Measurements from ENCODE around the gene TAS2R3.
"Not testable (repeated sequence)": the region's sequence is repeated elsewhere in the genome, so short reads cannot be mapped to it uniquely, and the experiment has no call there.

TAS2R3 gene, protein sequence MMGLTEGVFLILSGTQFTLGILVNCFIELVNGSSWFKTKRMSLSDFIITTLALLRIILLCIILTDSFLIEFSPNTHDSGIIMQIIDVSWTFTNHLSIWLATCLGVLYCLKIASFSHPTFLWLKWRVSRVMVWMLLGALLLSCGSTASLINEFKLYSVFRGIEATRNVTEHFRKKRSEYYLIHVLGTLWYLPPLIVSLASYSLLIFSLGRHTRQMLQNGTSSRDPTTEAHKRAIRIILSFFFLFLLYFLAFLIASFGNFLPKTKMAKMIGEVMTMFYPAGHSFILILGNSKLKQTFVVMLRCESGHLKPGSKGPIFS

DNA sequence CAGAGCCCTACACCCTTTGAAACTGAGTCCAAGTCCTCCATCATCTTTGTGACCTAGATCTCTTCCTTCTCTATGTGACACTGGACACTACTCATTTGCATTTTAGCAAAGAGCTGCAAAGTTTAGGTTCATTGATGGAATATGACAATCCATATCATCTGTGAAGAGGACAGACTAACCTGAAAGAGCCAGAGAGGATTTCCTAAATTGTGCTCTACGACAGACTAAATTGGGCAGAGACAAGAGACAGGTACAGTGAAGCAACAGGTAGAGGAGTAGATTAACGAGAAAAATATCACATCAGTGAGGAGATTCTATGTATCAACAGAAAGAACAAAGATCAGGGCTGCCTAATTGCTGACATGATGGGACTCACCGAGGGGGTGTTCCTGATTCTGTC, at the start of gene TAS2R3:
Gene TAS2R3 (plus strand): TSS at position 301 of the 400 bp plus-strand sequence. CDS start 62 bp downstream, at position 363.
- DNase-seq, result no peak

DNA sequence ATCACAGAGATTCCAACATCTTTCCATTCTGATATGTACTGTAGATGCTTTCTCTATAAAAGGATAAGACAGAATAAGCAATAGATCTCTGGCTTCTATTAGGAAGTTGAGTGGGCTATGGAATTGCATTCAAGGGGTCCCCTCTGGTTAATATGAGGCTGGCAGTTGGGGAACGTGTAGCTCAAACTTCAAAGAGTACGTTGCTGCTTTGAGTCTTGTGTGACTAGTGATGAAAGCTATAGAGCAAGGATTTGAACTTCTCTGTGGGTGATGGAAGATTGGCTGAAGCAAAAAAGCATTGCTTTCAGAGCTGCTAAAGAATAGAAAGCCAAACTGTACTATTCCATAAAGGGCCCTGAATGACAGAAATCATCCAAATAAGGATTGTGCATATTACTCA, 49.3 kb upstream of the TAS2R3 start:
- no peak for DNase-seq

DNA sequence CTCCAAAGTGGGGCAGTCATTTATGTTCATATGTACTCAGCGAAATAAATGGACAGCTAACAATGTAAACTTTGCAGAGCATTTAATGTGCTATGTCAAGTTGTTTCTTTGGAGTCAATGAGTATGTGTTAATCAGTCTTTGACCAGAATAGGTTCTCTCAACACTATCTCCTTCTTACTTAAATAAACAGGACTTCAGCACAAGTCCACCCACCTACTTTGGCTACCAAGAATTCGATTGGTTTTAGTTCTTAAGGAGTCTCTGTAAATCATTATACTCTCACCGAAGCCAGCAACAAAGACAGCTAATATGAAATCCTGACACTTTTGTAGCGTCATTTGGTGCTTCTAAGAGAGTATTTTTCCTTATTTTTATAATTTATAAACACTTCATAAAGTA, 48.9 kb upstream of the TAS2R3 start:
- DNase-seq, result no peak

DNA sequence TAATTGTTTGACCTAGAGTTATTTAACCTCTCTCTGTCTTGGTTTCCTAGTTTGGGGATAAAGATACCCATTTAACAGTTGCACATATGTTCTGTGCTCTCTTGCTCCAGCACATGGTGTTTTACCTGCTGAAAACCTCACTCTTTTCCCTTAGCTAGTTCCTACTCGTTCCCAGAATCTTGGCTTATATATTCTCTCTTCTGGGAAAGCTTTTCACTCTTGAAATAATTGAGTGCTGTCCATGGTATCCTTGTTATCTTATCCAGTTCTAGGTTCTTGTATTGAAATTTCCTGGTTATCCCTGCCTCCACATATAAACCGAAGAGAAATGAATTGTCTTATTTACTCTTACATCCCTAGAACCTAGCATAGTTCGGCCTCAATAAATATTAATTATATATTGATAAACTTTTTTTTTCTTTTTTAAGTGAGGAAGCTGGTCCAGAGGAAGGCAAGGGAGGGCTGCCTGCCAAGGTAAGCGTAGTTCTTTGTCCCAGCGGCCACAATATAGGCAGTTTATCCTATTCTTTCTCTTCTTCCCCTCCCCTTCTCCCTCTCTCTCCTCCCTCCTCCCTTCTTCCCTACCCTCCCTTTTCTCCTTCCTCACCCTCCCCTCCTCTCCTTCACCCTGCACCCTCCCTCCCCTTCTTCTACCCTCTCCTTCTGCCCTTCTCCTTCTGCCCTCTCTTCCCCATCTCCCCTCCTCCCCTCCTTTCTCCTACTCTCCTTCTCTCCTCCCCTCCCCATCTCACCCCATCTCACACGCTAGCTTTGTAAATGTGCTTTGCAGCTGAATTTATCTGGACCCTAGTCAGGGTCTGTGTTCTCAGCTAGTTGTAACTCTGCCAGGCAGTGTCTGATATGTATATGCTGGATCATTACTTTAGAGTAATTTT, 47.9 kb upstream of the TAS2R3 start:
- DNase-seq, result no peak

DNA sequence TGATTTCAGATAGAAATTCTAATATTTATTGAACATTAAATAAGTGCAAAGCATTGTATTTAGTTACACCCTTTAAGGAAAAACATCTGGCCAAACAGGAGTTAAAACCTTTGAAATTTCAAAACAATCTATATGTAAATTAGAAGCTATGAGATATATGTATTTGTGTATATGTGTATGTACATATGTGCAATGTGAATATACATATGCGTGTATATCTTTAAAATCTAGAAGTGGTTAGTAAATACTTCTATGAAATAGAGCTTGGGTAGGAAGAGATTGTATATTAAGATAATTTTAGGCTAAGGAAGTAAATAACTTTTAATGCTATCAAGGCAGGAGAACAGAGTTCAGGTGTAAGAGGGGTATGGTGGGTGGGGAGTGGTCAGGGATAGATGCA, 46.4 kb upstream of the TAS2R3 start:
- DNase-seq, result no peak

DNA sequence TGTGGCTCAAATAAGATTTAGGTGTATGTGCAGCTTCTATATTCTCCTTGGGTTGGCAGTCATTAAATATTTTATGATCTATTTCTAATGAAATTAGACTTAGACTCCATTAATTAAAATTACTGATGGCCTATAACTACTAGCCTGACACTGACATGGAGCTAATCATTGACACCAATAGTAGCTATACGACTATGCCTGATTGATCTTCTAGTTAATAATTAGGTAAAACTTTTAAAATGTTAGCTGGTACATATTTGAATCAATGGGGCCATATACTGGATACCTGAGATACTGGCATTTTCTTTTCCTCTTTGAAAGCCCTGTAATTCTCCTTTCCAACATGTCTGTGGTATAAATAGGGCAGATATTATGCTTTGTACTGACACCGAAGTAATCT, 41.4 kb upstream of the TAS2R3 start:
- no peak for DNase-seq

DNA sequence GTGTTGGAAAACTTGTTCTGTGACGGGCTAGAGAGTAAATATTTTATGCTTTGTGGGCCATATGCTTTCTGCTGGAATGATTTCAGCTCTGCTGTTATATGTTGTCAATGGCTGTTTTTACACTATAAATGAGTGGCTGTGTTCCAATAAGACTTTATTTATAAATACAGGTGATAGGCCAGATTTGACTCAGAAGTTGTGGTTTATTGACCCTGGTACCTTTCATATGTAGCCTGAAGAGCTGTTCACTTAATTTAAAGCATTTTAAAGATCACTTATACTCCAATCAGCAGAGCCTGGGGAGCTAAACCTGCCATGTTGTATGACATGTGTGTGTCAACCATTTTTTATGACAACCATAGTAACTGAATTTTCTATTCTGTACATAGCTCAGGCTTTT, 34.9 kb upstream of the TAS2R3 start:
- DNase-seq, result no peak

DNA sequence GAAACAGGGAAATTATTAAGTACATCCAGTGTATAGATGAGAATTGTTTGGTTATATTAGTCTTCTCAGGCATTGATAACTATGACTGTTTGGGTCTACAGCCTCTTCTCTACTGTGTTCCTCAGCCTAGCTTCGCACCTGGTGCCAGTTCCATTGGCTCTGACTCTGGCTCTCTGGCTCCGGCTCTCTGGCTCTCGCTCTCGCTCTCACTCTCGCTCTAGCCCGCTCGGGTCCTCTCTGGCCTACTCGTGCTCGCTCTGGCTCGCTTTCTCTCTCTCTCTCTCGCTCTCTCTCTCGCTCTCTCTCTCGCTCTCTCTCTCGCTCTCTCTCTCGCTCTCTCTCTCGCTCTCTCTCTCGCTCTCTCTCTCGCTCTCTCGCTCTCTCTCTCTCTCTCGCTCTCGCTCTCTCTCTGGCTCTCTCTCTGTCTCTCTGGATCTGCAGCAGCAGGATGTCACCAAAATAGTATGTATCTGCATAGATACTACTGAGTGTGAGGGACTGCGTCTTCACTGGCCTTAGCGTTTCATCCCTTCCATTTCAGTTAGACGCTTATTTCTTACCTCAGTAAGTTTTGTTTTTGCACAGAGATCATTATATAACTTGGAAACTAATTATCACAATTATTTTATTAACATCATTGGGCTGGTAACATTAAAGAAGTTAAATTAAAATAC, 32.3 kb upstream of the TAS2R3 start:
- no peak for DNase-seq

DNA sequence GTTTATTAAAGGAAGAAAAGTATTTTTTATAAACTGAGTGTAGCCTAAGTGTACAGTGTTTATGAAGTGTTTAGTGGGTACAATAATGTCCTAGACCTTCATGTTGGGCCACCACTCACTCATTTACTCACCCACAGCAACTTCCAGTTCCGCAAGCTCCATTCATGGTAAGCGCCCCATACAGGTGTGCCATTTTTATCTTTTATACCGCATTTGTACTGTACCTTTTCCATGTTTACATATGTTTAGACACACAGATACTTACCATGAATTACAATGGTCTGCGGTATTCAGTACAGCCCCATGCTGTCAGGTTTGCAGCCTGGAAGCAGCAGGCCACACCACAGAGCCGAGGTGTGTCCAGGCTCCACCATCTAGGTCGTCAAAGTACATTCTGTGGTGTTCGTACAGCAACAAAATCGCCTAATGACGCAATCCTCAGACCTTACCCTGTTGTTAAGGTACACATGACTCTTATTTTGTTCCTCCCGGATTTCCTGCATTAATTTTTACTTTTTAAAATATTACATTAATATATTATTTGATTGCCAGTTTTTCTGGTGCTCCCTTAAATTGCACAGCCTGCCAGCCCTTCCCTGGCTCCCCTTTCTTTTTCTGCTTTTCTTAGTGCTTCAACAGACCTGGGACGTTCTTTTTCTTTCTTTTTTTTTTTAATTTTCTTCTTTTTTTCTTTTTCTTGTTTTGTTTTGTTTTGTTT, 26.6 kb upstream of the TAS2R3 start:
- DNase-seq, result peak in 1 of 2 experiments; percentile 15

DNA sequence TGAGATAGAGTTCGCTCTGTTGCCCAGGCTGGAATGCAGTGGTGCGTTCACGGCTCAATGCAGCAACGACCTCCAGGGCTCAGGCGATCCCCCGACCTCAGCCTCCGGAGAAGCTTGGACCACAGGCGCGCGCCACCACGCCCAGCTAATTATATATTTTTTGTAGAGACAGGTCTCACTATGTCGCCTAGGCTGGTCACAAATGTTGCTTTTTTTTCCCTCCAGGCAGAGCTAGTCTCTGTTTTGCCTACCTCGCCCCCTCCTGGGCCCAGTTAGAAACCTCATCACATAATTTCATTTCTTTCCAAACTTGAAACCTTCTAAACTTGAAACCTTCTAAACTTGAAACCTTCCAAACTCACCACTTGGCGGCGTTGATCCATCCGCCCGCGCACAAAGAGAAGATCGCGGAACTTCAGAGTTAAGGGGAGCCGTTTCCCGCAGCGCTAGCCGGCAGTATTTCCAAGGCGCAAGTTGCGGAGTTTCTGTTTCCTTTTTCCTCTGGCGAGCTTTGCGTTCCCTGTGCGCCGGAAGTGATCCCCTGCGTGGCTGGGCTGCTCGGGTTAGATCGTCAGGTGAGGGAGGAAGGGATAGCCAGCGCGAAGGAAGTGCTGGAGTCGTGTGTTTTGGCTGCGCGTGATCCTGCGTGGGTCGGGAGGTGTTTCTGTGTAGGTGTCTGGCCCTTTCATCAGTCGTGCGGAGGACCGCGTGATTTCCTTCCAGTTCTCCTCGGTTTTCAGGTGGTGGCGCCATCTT, 25.9 kb upstream of the TAS2R3 start, which contains the start of gene SSBP1:
Gene SSBP1 (plus strand): TSS at position 523 of the 756 bp plus-strand sequence. CDS start 809 bp downstream, outside the sequence.
- DNase-seq, result peak; percentile 92 to 96

DNA sequence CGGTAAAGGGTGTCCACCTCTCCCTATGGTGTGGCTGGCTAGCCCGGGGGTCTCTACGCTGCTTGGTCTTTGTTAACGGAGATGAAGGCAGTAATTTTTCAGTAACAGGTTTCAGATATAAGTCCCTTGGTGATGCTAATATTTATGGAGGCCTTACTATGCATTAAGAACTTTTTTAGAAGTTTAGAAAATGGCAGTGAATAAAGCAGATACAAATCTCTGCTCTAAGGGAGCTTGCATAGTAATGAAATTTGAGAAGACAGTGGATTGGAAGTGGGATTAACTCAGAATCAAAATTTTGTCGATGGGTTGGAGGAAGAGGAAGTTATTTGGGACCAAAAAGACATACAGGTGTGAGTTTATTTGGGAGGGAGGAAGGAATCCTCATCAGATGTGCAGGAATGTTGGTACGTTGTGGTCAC, 25.3 kb upstream of the TAS2R3 start:
- DNase-seq, result no peak

DNA sequence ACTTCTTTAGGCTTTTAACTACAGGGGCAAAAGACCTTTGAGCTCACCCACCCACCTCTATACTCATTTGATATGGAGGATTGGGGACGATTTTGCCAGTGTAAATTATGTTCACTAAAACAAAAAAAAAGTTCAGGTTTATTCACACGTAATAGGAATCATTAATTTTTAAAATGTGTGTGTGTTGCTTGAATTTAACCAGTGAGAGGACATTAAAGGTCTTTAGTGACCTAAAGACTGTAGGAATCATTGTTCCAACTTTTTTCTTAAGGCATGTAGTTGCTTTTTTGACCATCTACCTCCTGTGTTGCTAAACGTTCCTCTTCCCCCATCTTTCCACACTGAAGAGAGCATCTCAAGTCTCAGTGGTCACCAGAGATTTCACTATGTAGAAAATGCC, 24.6 kb upstream of the TAS2R3 start:
- DNase-seq, result no peak

DNA sequence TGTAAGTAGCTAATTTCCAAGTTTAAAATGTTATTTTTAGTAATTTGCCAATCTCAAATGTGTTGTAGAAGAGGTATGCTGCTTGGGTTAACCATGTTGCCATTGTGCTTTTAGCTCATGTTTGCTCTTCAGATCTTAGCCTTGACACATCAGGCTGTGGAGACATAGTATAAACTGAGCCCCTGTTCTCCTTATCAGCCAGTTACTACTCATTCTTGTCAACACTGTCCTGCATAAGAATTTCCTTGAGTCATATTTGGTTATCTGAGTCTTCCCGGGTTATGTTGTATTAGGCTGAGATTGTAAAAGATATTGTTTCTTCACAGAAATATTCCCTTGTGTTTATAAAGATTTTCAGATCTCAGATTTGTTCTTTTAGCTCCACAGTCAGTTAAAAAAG, 21.7 kb upstream of the TAS2R3 start:
- no peak for DNase-seq

DNA sequence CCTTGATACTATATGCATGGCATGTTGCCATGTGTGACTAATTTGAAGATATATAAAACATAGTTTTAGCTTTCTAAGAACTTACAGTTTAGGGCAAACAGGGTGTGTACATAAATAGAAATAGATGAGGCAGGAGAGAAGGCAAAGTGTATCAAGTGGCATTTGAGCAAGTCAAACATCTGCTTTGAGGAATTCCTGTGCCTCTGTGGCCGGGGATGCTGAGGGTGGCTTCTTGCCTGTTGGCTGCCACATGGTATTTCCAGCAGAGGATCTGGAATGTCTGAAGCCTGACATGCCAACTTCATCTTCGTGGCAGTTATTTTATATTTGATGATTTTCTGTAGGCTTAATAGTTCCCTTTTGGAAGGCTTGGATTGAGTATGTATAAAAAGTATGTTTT, 19.8 kb upstream of the TAS2R3 start:
- DNase-seq, result no peak

DNA sequence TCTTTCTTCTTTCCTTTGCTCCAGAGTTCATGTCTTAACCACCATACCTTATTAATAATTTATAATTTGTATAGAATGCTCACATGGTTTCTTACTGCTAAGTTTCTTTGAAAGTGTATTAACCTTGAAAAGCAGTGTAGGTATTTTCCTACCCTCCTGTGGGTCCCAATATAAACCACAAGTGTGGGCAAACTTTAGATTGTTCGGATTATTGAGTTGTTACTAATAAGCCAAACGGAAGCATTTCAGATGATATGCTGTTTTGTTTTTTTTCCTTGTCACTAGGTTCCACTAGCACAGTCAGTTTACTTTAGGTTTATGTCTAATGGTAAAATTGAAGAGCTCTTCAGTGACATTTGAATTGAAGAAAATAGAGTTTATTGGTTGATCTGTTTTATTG, 15.5 kb upstream of the TAS2R3 start:
- DNase-seq, result no peak

DNA sequence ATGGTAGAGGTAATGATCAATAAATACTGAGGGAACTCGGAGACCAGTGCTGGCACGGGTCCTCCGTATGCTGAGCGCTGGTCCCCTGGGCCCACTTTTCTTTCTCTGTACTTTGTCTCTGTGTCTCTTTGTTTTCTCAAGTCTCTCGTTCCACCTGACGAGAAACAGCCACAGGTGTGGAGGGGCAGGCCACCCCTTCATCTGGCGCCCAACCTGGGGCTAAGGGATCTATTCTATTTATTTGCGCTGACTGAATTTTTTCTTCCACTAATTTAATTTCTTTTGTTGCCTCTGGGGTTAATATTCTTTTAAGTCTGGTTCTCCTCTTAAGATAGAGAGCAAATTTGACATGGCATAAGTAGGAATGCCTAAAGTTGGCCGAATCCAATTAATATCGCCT, 12.0 kb upstream of the TAS2R3 start:
- DNase-seq, result not testable (repeated sequence)

DNA sequence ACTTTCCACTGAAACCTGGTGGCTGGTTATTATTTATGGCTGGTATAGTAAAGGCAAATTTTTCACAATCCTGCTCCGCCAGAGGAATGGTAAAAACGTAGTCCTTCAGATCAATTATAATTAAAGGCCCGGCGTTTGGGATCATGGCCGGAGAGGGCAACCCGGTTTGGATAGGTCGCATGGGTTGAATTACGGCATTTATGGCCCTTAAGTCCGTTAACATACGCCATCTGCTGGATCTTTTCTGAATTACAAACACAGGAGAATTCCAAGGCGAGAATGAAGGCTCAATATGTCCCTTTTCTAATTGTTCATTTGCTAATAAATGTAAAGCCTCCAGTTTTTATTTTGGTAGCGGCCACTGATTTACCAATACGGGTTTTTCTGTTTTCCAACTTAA, 11.3 kb upstream of the TAS2R3 start:
- peak in 1 of 2 experiments; percentile 5 for DNase-seq

DNA sequence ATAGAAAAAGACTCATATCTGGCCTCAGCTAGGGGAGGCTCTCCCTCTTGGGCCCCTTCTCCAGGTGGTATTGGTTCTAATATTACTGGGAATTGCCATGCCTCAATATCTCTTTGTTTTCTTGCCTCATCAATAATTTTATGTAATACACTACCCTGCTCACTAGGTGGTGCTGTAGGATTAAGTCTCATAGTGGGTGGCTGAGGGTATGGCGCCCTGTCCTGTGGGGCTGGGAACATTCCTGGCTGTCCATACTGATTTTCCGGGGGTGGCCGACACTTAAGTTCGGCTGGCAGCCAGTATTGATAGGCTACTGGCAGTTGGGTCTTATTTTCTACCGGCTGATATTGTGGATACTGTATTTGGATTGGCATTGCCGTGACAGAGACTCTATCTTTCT, 9.0 kb upstream of the TAS2R3 start:
- peak; percentile 22 to 35 for DNase-seq

DNA sequence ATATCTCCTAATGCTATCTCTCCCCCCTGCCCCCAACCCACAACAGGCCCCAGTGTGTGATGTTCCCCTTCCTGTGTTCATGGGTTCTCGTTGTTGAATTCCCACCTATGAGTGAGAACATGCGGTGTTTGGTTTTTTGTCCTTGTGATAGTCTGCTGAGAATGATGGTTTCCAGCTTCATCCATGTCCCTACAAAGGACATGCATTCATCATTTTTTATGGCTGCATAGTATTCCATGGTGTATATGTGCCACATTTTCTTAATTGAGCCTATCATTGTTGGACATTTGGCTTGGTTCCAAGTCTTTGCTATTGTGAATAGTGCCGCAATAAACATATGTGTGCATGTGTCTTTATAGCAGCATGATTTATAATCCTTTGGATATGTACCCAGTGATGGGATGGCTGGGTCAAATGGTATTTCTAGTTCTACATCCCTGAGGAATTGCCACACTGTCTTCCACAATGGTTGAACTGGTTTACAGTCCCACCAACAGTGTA, 6.2 kb downstream of the TAS2R3 start:
- DNase-seq, result not testable (repeated sequence)

DNA sequence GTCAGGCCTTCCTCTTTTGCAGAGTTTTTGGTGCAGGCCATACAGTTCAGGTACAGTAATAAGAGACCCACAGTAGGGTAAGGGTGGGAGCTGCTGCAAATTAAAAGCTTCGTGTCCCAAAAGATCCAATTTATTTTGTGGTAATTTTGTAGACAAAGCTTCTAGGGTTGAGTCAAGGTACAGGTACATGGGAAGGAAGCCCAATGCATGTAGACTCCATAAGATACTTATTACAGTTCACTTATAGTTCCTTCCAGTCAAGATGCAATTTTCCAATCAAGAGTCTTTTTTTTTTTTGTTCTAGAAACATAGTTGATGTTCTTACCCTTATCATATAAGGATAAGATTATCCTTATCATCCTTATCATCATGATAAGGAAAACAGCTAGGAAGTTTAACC, 12.5 kb downstream of the TAS2R3 start, which contains the start of gene TAS2R4:
Gene TAS2R4 (plus strand): TSS at position 301 of the 400 bp plus-strand sequence. CDS start 1,815 bp downstream, outside the sequence.
- no peak for DNase-seq
